MM.1S (cell line): ENCODE data around the gene USP32.

ENCODE experiments used
- EZH2 ChIP-seq: fragments of 300-600 bp; sonication (generic); optimal IDR thresholded peaks from 2 replicates; pipeline ENCODE3; 2017; ENCODE audit warnings: low read depth, mild to moderate bottlenecking, antibody characterized with exemption, low read length, mixed read lengths
- EZH2phosphoT487 ChIP-seq: fragments of 300-600 bp; sonication (generic); IDR thresholded peaks from 2 replicates; pipeline ENCODE4 v1.6.1; 2018; ENCODE audit warnings: antibody characterized with exemption, low read length
- TF ChIP-seq, protein P1 (sequence below): fragments of 300-600 bp; sonication (generic); IDR thresholded peaks from 2 replicates; pipeline ENCODE4 v1.5.1; 2016; ENCODE audit warnings: antibody characterized with exemption, low read length, mixed read lengths

GRCh38 chr17:60146206-60146605, 245.7 kb downstream of the USP32 start:
- TF ChIP-seq, protein P1, sequence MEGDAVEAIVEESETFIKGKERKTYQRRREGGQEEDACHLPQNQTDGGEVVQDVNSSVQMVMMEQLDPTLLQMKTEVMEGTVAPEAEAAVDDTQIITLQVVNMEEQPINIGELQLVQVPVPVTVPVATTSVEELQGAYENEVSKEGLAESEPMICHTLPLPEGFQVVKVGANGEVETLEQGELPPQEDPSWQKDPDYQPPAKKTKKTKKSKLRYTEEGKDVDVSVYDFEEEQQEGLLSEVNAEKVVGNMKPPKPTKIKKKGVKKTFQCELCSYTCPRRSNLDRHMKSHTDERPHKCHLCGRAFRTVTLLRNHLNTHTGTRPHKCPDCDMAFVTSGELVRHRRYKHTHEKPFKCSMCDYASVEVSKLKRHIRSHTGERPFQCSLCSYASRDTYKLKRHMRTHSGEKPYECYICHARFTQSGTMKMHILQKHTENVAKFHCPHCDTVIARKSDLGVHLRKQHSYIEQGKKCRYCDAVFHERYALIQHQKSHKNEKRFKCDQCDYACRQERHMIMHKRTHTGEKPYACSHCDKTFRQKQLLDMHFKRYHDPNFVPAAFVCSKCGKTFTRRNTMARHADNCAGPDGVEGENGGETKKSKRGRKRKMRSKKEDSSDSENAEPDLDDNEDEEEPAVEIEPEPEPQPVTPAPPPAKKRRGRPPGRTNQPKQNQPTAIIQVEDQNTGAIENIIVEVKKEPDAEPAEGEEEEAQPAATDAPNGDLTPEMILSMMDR: no peak
- TF ChIP-seq EZH2phosphoT487 (no peak), EZH2 (no peak)
